WTC11 (cell line): Measurements from ENCODE around the gene TTC39A. TPM values are rescaled to one million over a fixed set of nuclear protein-coding genes. Genes with fewer than 3 reads are reported as not detected.

Experiments
- ATAC-seq: fragments of 200-7000 bp; cut with Tn5 transposase; 2 replicates; pipeline ENCODE4 v1.10.0; 2021; ENCODE audit warnings: mild to moderate bottlenecking, moderate library complexity
- CTCF ChIA-PET: fragments of 300-600 bp; sonication (Branson Sonifier 250); formaldehyde crosslinking; loops from one replicate; lab custom pipeline; 2021; ENCODE audit warnings: antibody characterized with exemption; lab: Charles Lee
- POLR2A ChIA-PET: fragments of 350-600 bp; sonication (Branson Sonifier 250); formaldehyde crosslinking; loops from one replicate; lab custom pipeline; 2021; ENCODE audit warnings: antibody characterized with exemption; lab: Charles Lee
- DNase-seq: peaks from one replicate; pipeline ENCODE4 v3.0.0; 2021; ENCODE audit warnings: low spot score
- H3K27ac Mint-ChIP-seq: 2 replicates; pipeline ENCODE4 v1.8.0; 2021; ENCODE audit warnings: mixed read lengths
- H3K27me3 Mint-ChIP-seq: 2 replicates; pipeline ENCODE4 v1.8.0; 2021; ENCODE audit warnings: low read depth, mild to moderate bottlenecking, moderate library complexity, mixed read lengths
- H3K36me3 Mint-ChIP-seq: 2 replicates; pipeline ENCODE4 v1.8.0; 2021; ENCODE audit warnings: mixed read lengths
- H3K4me1 Mint-ChIP-seq: 2 replicates; pipeline ENCODE4 v1.8.0; 2022; ENCODE audit warnings: mixed read lengths
- H3K4me3 Mint-ChIP-seq: 2 replicates; pipeline ENCODE4 v1.8.0; 2021; ENCODE audit warnings: mild to moderate bottlenecking, moderate library complexity, mixed read lengths
- H3K9me3 Mint-ChIP-seq: 2 replicates; pipeline ENCODE4 v1.8.0; 2021; ENCODE audit warnings: mixed read lengths
- ATF3 ChIP-seq: sonication (generic); formaldehyde crosslinking; conservative IDR thresholded peaks from 2 replicates; pipeline ENCODE4 v1.8.1; 2022; ENCODE audit warnings: mild to moderate bottlenecking, missing genetic modification reagents
- CDX4 ChIP-seq: fragments of 250-450 bp; sonication (Bioruptor Pico); IDR thresholded peaks from 2 replicates; pipeline ENCODE4 v1.9.0; 2021; ENCODE audit warnings: moderate library complexity, mild to moderate bottlenecking, inconsistent platforms, borderline replicate concordance
- E2F1 ChIP-seq: sonication (generic); formaldehyde crosslinking; IDR thresholded peaks from 2 replicates; pipeline ENCODE4 v1.8.0; 2022; ENCODE audit warnings: mild to moderate bottlenecking, missing genetic modification reagents
- E2F4 ChIP-seq: sonication (generic); formaldehyde crosslinking; IDR thresholded peaks from 2 replicates; pipeline ENCODE4 v1.8.1; 2022; ENCODE audit warnings: low read depth, mild to moderate bottlenecking, moderate library complexity, missing genetic modification reagents, borderline replicate concordance
- ERG ChIP-seq: fragments of 250-450 bp; sonication (Bioruptor Pico); IDR thresholded peaks from 2 replicates; pipeline ENCODE4 v1.8.0; 2021; ENCODE audit warnings: mild to moderate bottlenecking
- IRF1 ChIP-seq: sonication (generic); formaldehyde crosslinking; IDR thresholded peaks from 2 replicates; pipeline ENCODE4 v1.8.0; 2023; ENCODE audit warnings: missing genetic modification reagents
- MAX ChIP-seq: sonication (generic); formaldehyde crosslinking; IDR thresholded peaks from 2 replicates; pipeline ENCODE4 v1.8.0; 2022; ENCODE audit warnings: mild to moderate bottlenecking, missing genetic modification reagents
- MLX ChIP-seq: sonication (generic); formaldehyde crosslinking; IDR thresholded peaks from 2 replicates; pipeline ENCODE4 v1.8.1; 2023; ENCODE audit warnings: mild to moderate bottlenecking, missing genetic modification reagents, moderate library complexity
- RORB ChIP-seq: fragments of 250-450 bp; sonication (Bioruptor Pico); IDR thresholded peaks from 2 replicates; pipeline ENCODE4 v1.9.0; 2021; ENCODE audit warnings: mild to moderate bottlenecking
- SMAD3 ChIP-seq: sonication (generic); formaldehyde crosslinking; IDR thresholded peaks from 2 replicates; pipeline ENCODE4 v1.8.0; 2022; ENCODE audit warnings: missing genetic modification reagents, mild to moderate bottlenecking, borderline replicate concordance
- SOX15 ChIP-seq: fragments of 250-450 bp; sonication (Bioruptor Pico); IDR thresholded peaks from 2 replicates; pipeline ENCODE4 v1.9.0; 2021; ENCODE audit warnings: mild to moderate bottlenecking
- STAT6 ChIP-seq: sonication (generic); formaldehyde crosslinking; conservative IDR thresholded peaks from 2 replicates; pipeline ENCODE4 v1.8.1; 2023; ENCODE audit warnings: mild to moderate bottlenecking, low read depth, missing genetic modification reagents, moderate library complexity
- TEAD4 ChIP-seq: sonication (generic); formaldehyde crosslinking; IDR thresholded peaks from 2 replicates; pipeline ENCODE4 v1.8.0; 2022; ENCODE audit warnings: mild to moderate bottlenecking, missing genetic modification reagents
- TP53 ChIP-seq: sonication (generic); formaldehyde crosslinking; IDR thresholded peaks from 2 replicates; pipeline ENCODE4 v1.8.1; 2023; ENCODE audit warnings: mild to moderate bottlenecking, missing genetic modification reagents
- USF1 ChIP-seq: sonication (generic); formaldehyde crosslinking; IDR thresholded peaks from 2 replicates; pipeline ENCODE4 v1.8.0; 2022; ENCODE audit warnings: mild to moderate bottlenecking, missing genetic modification reagents
- ZBTB21 ChIP-seq: sonication (generic); formaldehyde crosslinking; IDR thresholded peaks from 2 replicates; pipeline ENCODE4 v1.8.1; 2023; ENCODE audit warnings: mild to moderate bottlenecking, missing genetic modification reagents, borderline replicate concordance
- ZBTB43 ChIP-seq: sonication (generic); formaldehyde crosslinking; IDR thresholded peaks from 2 replicates; pipeline ENCODE4 v1.8.1; 2023; ENCODE audit warnings: mild to moderate bottlenecking, missing genetic modification reagents
- ZSCAN18 ChIP-seq: fragments of 250-450 bp; sonication (Bioruptor Pico); IDR thresholded peaks from 2 replicates; pipeline ENCODE4 v2.1.2; 2022; ENCODE audit warnings: mild to moderate bottlenecking, moderate library complexity
- total RNA-seq: library from RNA; stranded (reverse); gene quantifications from 3 replicates; pipeline ENCODE4 v1.2.3, GENCODE V29; 2021

The TTC39A gene
- total RNA-seq, 1 experiment from 2014 or later, result 3.4 TPM

- TF ChIP-seq USF1 (CRISPR knock-in tag), result no peak
- no peak for TF ChIP-seq ZBTB21 (CRISPR knock-in tag)
- no peak for TF ChIP-seq E2F1 (CRISPR knock-in tag)
- TF ChIP-seq, all 79 proteins: peak for 0
Observed at GRCh38 chr1:51287966-51288365, 42.4 kb downstream of the TTC39A start (continued).

GRCh38 chr1:51285055-51285454, 45.3 kb downstream of the TTC39A start:
- Mint-ChIP-seq H3K27me3 (no peaks in the 10 kb centered on the region), H3K27ac (no peak overlapping the region), H3K36me3 (no peaks in the 10 kb centered on the region), H3K4me3 (no peak overlapping the region), H3K4me1 (peaks cover 4% of the 10 kb centered on the region), H3K9me3 (no peaks in the 10 kb centered on the region)
- ChIA-PET CTCF (interaction anchor here (0.6 kb wide), 2 partner anchors 18 to 456 kb away, joined by 3 to 6 read pairs; no protein-coding TSS in a partner anchor), POLR2A (no interaction called here)
- DNase-seq (no peak), ATAC-seq (no peak)
- TF ChIP-seq SMAD3, result no peak
- no peak for TF ChIP-seq RORB (CRISPR knock-in tag)
- TF ChIP-seq TP53 (CRISPR knock-in tag), result no peak
- no peak for TF ChIP-seq CDX4 (CRISPR knock-in tag)
- TF ChIP-seq SOX15 (CRISPR knock-in tag), result no peak
- TF ChIP-seq MLX (CRISPR knock-in tag), result no peak
- no peak for TF ChIP-seq MAX (CRISPR knock-in tag)
- TF ChIP-seq E2F4, result no peak
- TF ChIP-seq ZSCAN18, result no peak
- no peak for TF ChIP-seq ATF3
- TF ChIP-seq ERG, result no peak
- TF ChIP-seq TEAD4, result no peak

- Mint-ChIP-seq H3K4me3 (no peak overlapping the region), H3K36me3 (no peaks in the 10 kb centered on the region), H3K27me3 (no peaks in the 10 kb centered on the region), H3K27ac (no peak overlapping the region), H3K4me1 (peaks cover 4% of the 10 kb centered on the region), H3K9me3 (no peaks in the 10 kb centered on the region)
- ATAC-seq, result no peak
- DNase-seq, result no peak
- ChIA-PET POLR2A (no interaction called here), CTCF (interaction anchor here (0.6 kb wide), 1 partner anchor 18 kb away, joined by 3 read pairs; no protein-coding TSS in a partner anchor)
- TF ChIP-seq STAT6 (no peak), IRF1 (CRISPR knock-in tag) (no peak), ZBTB43 (CRISPR knock-in tag) (no peak), ATF3 (no peak)
Observed at GRCh38 chr1:51284487-51284954, 45.8 kb downstream of the TTC39A start.
